Hepatocyte (in vitro differentiated cells): ENCODE results near the gene MYCBPAP.

Experiments used
- EZH2 ChIP-seq: fragments of 200-600 bp; sonication (generic); IDR thresholded peaks from 2 replicates; pipeline ENCODE4 v1.6.1; 2016; ENCODE audit warnings: antibody characterized with exemption, mild to moderate bottlenecking, borderline replicate concordance
- TF ChIP-seq, protein P1 (sequence below): fragments of 200-600 bp; sonication (generic); IDR thresholded peaks from 2 replicates; pipeline ENCODE4 v1.5.1; 2016; ENCODE audit warnings: antibody characterized with exemption, mild to moderate bottlenecking; ENCODE audit not compliant: poor library complexity

DNA sequence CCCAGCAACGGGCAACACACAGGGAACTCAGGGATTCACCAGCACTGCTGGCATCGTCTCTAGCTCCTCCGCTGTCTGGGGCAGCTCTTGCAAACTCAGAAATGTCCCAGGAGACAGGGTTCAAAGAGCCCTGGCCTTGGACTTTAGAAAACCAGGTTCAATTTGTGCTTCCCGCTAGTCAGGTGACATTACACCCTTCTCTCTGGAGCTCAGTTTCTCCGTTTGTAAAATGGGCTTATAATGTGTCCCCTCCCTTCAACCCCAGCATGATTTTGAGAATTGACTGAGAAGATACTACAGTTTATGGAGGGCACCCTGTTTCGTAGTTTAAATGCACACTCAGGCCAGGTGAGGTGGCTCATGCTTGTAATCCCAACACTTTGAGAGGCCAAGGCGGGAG lies 1.9 kb upstream of the MYCBPAP start:
- TF ChIP-seq, protein P1, sequence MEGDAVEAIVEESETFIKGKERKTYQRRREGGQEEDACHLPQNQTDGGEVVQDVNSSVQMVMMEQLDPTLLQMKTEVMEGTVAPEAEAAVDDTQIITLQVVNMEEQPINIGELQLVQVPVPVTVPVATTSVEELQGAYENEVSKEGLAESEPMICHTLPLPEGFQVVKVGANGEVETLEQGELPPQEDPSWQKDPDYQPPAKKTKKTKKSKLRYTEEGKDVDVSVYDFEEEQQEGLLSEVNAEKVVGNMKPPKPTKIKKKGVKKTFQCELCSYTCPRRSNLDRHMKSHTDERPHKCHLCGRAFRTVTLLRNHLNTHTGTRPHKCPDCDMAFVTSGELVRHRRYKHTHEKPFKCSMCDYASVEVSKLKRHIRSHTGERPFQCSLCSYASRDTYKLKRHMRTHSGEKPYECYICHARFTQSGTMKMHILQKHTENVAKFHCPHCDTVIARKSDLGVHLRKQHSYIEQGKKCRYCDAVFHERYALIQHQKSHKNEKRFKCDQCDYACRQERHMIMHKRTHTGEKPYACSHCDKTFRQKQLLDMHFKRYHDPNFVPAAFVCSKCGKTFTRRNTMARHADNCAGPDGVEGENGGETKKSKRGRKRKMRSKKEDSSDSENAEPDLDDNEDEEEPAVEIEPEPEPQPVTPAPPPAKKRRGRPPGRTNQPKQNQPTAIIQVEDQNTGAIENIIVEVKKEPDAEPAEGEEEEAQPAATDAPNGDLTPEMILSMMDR = no peak
- no peak for TF ChIP-seq EZH2
